HG03460 (cell line): Measurements from ENCODE around the gene PPP4R2.

Source experiments
- ATAC-seq: cut with Tn5 transposase; IDR thresholded peaks from one replicate; pipeline ENCODE4 v1.9.1; 2021; ENCODE audit not compliant: unreplicated experiment

PPP4R2 gene

GRCh38 chr3:73107676-73108187 is 111.1 kb downstream of the PPP4R2 start:
- ATAC-seq: no peak

- ATAC-seq: no peak
Measured at GRCh38 chr3:73108750-73109149, 112.1 kb downstream of the PPP4R2 start.

- no peak for ATAC-seq
Measured at GRCh38 chr3:73110530-73110929, 113.9 kb downstream of the PPP4R2 start.

- no peak for ATAC-seq
Measured at GRCh38 chr3:73114711-73115110, 118.1 kb downstream of the PPP4R2 start.

GRCh38 chr3:73115806-73116205 is 119.2 kb downstream of the PPP4R2 start:
- no peak for ATAC-seq
